K562 treated with DMSO at 1 percent for 48 hours (cell line): ENCODE results near the gene USP37. TPM values are rescaled to one million over a fixed set of nuclear protein-coding genes. Genes with fewer than 3 reads are reported as not detected.

Experiments used
- total RNA-seq: library from RNA; unstranded; fragments of 300-600 nt; gene quantifications from 2 replicates; pipeline ENCODE4 v1.2.3, GENCODE V29; 2022; ENCODE audit warnings: low replicate concordance; ENCODE audit errors: extremely low read depth

Gene USP37
- not detected in 2 replicates for total RNA-seq

GRCh38 chr2:218568190-218569037 lies at the start of gene USP37, which contains the start of gene CNOT9:
TSS of gene USP37 (minus strand) at chr2:218568351. CDS start at chr2:218558653, 9,698 bp downstream.
TSS of gene CNOT9 (plus strand) at chr2:218568839. CDS start at chr2:218568955, 116 bp downstream.

DNA sequence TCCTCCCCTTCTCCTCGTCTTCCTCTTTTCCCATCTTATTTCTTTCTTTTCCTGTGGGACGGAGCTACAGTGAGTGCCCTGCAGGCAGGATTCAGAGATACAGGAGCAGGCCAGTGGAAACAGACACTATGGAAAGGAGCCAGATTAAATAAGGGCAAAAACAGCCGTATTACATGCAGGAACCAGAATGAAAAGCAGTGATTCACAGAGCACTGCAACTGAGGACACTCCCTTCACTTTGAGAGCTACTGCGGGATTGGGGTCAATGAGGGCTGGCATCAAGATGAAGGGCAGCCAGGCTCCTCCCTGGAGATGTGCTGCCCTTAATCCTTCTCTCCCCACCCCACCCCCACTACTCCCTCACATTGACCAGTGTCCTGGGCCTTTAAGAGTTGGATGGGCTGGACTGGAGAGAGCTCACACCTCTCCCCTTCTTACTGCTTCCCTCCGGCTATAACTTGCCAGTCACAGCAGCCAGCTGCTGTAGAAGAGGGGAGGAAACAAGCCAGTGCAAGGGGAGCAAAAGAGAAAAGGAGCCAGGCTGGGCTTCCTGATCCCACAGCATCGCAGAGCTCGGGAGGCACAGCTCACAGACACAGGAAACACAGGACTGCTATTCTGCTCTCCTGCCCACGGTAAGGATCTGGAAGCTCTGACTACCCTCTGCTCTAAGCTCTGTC lies 39.4 kb upstream of the USP37 start, which contains the start of gene PLCD4:
Gene PLCD4 (plus strand): TSS at position 464 of the 680 bp plus-strand sequence. CDS start 7,841 bp downstream, outside the sequence.

DNA sequence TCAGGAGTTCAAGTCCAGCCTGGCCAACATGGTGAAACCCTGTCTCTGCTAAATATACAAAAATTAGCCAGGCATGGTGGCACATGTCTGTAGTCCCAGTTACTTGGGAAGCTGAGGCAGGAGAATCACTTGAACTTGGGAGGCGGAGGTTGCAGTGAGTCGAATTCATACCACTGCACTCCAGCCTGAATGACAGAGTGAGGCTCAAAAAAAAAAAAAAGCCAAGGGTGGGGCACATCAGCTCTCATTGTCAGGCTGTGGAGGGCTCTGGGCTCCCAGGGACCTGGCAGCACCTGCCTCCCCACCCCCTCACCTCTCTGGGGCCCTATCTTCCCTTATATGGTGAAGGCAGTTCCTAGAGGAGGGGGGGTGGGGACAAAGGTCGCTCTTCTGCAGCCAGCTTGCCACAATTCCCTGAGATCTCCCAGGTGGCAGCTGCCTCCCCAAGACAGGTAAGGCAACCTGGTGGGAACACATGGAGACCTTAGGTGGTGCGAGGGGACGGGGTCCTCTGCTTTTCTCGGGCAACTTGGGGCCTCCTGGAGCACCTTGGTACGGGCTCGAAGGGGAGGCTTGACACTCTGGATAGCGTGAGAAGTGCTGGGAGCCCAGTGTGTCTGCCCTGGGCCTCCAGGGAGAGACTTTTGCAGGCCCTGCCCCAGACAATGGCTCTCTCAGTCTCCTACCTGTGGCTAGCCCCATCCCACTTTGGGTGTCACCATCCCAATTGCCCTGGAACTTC lies 149.3 kb downstream of the USP37 start, which contains the start of gene VIL1:
Gene VIL1 (plus strand): TSS at position 407 of the 742 bp plus-strand sequence. CDS start 4,656 bp downstream, outside the sequence.

Other genes starting within 250 kb of the USP37 start
- not detected in 2 replicates for gene CATIP, start 211.5 kb downstream of the USP37 start, total RNA-seq
- gene SLC11A1, start 186.1 kb downstream of the USP37 start, total RNA-seq, result not detected in 2 replicates
- not detected in 2 replicates for gene CTDSP1, start 168.5 kb downstream of the USP37 start, total RNA-seq
- not detected in 2 replicates for gene VIL1, start 149.2 kb downstream of the USP37 start, total RNA-seq
- not detected in 2 replicates for gene CNOT9, start 488 bp upstream of the USP37 start, total RNA-seq
- gene PLCD4, start 39.5 kb upstream of the USP37 start, total RNA-seq, result not detected in 2 replicates
- gene ZNF142, start 91.3 kb upstream of the USP37 start, total RNA-seq, result not detected in 2 replicates
- not detected in 2 replicates for gene BCS1L, start 91.3 kb upstream of the USP37 start, total RNA-seq
- gene RNF25, start 103.7 kb upstream of the USP37 start, total RNA-seq, result not detected in 2 replicates
- not detected in 2 replicates for gene STK36, start 103.7 kb upstream of the USP37 start, total RNA-seq
- not detected in 2 replicates for gene TTLL4, start 142.5 kb upstream of the USP37 start, total RNA-seq
- gene CYP27A1, start 213.8 kb upstream of the USP37 start, total RNA-seq, result not detected in 2 replicates